HEK293T (cell line): ENCODE results near the gene PLXDC1.

ENCODE experiments used
- CTCF ChIA-PET: fragments of 350-600 bp; formaldehyde crosslinking; extraction: SDS; loops from one replicate; lab custom pipeline; 2021; ENCODE audit warnings: antibody characterized with exemption, inconsistent platforms; lab: Yijun Ruan, JAX
- POLR2A ChIA-PET: fragments of 350-600 bp; formaldehyde crosslinking; extraction: SDS; loops from one replicate; lab custom pipeline; 2020; ENCODE audit warnings: antibody characterized with exemption, inconsistent platforms; lab: Yijun Ruan, JAX
- DNase-seq: peaks from one replicate; pipeline ENCODE4 v3.0.0; 2012; ENCODE audit warnings: mixed read lengths; ENCODE audit errors: extremely low spot score
- ARNT ChIP-seq: fragments of 450-650 bp; IDR thresholded peaks from 2 replicates; pipeline ENCODE4 v1.6.1; 2017; ENCODE audit warnings: mild to moderate bottlenecking
- BHLHE40 ChIP-seq: fragments of 450-650 bp; IDR thresholded peaks from 2 replicates; pipeline ENCODE4 v1.6.1; 2016; ENCODE audit warnings: mild to moderate bottlenecking, moderate library complexity, borderline replicate concordance
- CTBP1 ChIP-seq: fragments of 450-650 bp; IDR thresholded peaks from 2 replicates; pipeline ENCODE4 v1.6.1; 2016; ENCODE audit warnings: borderline replicate concordance
- ELF4 ChIP-seq: fragments of 450-650 bp; IDR thresholded peaks from 2 replicates; pipeline ENCODE4 v1.6.1; 2017; ENCODE audit warnings: antibody characterized with exemption
- FOXA1 ChIP-seq: fragments of 450-650 bp; IDR thresholded peaks from 2 replicates; pipeline ENCODE4 v1.6.1; 2016; ENCODE audit warnings: mild to moderate bottlenecking
- FOXK2 ChIP-seq: fragments of 450-650 bp; IDR thresholded peaks from 2 replicates; pipeline ENCODE4 v1.6.1; 2016; ENCODE audit warnings: mild to moderate bottlenecking
- FOXM1 ChIP-seq: fragments of 450-650 bp; IDR thresholded peaks from 2 replicates; pipeline ENCODE4 v1.6.1; 2017; ENCODE audit warnings: mild to moderate bottlenecking, borderline replicate concordance
- HDGF ChIP-seq: fragments of 450-650 bp; IDR thresholded peaks from 2 replicates; pipeline ENCODE4 v1.6.1; 2017; ENCODE audit warnings: antibody characterized with exemption, borderline replicate concordance
- L3MBTL2 ChIP-seq: fragments of 450-650 bp; conservative IDR thresholded peaks from 2 replicates; pipeline ENCODE4 v1.6.1; 2016; ENCODE audit warnings: mild to moderate bottlenecking
- LEF1 ChIP-seq: fragments of 450-650 bp; IDR thresholded peaks from 2 replicates; pipeline ENCODE4 v1.6.1; 2017; ENCODE audit warnings: mild to moderate bottlenecking, borderline replicate concordance
- NFRKB ChIP-seq: fragments of 450-650 bp; IDR thresholded peaks from 2 replicates; pipeline ENCODE4 v1.6.1; 2016; ENCODE audit warnings: mild to moderate bottlenecking, moderate library complexity
- SP1 ChIP-seq: fragments of 450-650 bp; IDR thresholded peaks from 2 replicates; pipeline ENCODE4 v1.6.1; 2017
- SUZ12 ChIP-seq: fragments of 450-650 bp; IDR thresholded peaks from 2 replicates; pipeline ENCODE4 v1.6.1; 2016; ENCODE audit warnings: mild to moderate bottlenecking
- TARDBP ChIP-seq: fragments of 450-650 bp; IDR thresholded peaks from 2 replicates; pipeline ENCODE4 v1.6.1; 2016
- ZNF384 ChIP-seq: fragments of 450-650 bp; IDR thresholded peaks from 2 replicates; pipeline ENCODE4 v1.6.1; 2016
- TF ChIP-seq, protein P1 (sequence below): fragments of 450-650 bp; IDR thresholded peaks from 2 replicates; pipeline ENCODE4 v1.6.1; 2016

PLXDC1 gene

DNA sequence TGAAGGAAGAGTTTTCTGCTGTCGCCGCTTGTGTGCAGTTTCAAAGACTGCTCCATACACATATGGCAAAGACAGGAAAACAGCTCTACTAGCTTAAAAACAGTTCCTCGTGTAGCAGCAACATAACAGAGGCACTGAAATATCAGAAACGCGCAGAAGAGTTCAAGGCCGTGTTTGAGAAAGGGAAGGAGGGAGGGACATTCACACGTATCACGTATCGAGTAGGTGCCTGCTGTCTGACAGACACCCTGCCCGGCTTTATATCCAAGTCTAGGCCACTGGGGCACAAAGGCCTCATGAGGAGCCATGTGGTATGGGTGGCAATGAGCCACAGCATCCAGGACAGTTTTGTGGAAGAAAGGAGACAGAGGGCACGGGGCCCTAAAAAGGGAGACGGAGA is 50.3 kb downstream of the PLXDC1 start:
- no peak for DNase-seq
- POLR2A ChIA-PET, result no interaction called here

DNA sequence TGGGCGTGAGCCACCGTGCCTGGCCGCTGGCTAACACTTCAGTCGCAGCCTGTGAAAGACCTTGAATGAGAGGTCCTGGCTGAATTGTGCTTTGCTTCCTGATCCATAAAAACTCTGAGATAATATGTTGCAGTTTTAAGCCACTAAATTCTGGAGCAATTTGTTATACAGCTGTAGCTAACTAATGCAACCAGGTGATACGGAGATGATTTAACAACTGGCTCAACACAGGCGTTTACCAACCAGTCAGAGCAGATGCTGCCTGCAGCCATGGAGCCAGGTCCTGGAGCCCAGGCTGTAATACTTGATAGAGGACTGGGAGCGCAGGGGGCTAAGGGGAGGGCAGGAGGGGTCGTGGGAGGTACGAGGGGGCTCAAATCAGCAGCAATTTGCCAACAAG is 50.9 kb downstream of the PLXDC1 start:
- no peak for TF ChIP-seq HDGF
- no peak for TF ChIP-seq FOXM1
- no peak for TF ChIP-seq SUZ12
- TF ChIP-seq LEF1, result no peak
- TF ChIP-seq BHLHE40, result no peak
- DNase-seq, result no peak
- CTCF ChIA-PET, result no interaction called here
- POLR2A ChIA-PET, result no interaction called here

More for the DNA sequence above, 50.3 kb downstream of the PLXDC1 start:
- TF ChIP-seq SUZ12 (no peak), FOXK2 (no peak), TARDBP (no peak), ZNF384 (no peak), L3MBTL2 (no peak), NFRKB (no peak), FOXM1 (no peak), CTBP1 (no peak), SP1 (no peak), HDGF (no peak), ELF4 (no peak), LEF1 (no peak), FOXA1 (no peak), ARNT (no peak)
- TF ChIP-seq, protein P1, sequence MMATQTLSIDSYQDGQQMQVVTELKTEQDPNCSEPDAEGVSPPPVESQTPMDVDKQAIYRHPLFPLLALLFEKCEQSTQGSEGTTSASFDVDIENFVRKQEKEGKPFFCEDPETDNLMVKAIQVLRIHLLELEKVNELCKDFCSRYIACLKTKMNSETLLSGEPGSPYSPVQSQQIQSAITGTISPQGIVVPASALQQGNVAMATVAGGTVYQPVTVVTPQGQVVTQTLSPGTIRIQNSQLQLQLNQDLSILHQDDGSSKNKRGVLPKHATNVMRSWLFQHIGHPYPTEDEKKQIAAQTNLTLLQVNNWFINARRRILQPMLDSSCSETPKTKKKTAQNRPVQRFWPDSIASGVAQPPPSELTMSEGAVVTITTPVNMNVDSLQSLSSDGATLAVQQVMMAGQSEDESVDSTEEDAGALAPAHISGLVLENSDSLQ, result no peak
- CTCF ChIA-PET, result no interaction called here

DNA sequence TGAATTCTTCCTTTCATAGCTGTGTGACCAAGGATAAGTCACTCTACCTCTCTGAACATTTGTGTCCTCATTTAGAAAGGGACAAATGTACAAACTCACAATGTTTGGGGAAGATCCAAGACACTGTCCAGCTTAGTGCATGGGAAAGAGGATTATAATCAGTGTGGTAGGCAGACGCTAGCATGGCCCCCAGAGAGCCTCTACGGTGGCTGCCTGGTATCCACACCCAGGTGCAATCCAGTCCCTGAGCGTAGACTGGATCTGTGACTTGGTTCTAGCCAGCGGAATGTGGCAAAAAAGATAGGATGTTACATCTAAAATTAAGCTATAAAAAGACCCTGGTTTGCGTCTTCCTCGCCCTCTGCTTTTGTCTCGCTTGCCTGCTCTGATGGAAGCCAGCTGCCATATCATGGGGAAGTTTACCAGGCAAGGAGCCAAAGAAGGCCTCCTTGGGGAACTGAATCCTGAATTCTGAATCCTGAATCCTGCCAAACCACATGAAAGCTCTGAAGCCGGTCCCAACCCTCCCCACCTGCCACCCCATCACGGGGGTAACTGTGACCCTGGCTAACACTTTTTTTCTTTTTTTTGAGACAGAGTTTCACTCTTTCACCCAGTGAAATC is 51.7 kb downstream of the PLXDC1 start:
- POLR2A ChIA-PET, result no interaction called here
- DNase-seq, result no peak
- CTCF ChIA-PET, result interaction anchor here (0.6 to 0.7 kb wide), 3 partner anchors 15 to 535 kb away, joined by 3 to 4 read pairs (median 3); no protein-coding TSS in a partner anchor
- TF ChIP-seq FOXK2, result no peak

DNA sequence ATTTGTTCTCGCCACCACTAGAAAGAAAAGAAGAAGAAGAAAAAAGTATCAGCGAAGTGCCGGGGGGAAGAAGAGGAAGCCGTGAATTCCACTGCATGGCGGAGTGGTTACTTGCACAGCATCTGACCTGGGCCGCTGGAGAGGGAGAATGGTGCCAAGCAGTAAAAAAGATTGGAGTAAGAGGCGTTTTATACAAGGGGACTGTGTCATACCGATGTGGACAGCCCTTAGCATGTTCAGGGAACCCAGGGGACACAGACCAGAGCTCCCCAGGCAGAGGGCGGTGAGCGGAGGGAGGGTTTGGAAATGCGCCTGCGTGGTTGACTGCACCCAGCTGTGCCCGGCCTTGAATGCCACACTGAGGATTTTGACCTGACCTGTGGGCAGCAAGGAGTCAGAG is 52.8 kb downstream of the PLXDC1 start:
- DNase-seq, result no peak
- CTCF ChIA-PET, result no interaction called here
- no peak for TF ChIP-seq LEF1
- TF ChIP-seq BHLHE40, result no peak
- TF ChIP-seq, protein P1, result no peak
- no peak for TF ChIP-seq ARNT
- no peak for TF ChIP-seq FOXA1
- TF ChIP-seq SUZ12, result no peak
- TF ChIP-seq L3MBTL2, result no peak
- no peak for TF ChIP-seq TARDBP
- TF ChIP-seq CTBP1, result no peak
- TF ChIP-seq FOXM1, result no peak
- no peak for TF ChIP-seq HDGF
- no peak for TF ChIP-seq SP1
- TF ChIP-seq NFRKB, result no peak
- TF ChIP-seq ZNF384, result no peak
- TF ChIP-seq ELF4, result no peak
- no peak for TF ChIP-seq FOXK2

DNA sequence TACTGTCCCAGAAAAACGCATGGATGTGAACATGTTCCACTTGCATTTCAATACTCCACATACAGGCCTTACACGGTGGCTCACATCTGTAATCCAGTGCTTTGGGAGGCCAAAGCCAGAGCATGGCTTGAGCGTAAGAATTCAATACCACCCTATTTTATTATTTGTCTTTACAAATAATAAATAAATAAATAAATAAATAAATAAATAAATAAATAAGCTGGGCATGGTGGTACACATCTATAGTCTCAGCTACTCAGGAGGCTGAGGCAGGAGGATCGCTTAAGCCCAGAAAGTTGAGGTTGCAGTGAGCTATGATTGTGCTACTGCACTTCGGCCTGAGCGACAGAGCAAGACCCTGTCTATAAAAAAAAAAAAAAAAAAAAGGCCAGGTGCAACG is 53.9 kb downstream of the PLXDC1 start:
- DNase-seq, result no peak
- ChIA-PET CTCF (no interaction called here), POLR2A (interaction anchor here (0.8 kb wide), 1 partner anchor 14 kb away, joined by 3 read pairs; no protein-coding TSS in a partner anchor)
- no peak for TF ChIP-seq CTBP1
- no peak for TF ChIP-seq ARNT
- no peak for TF ChIP-seq L3MBTL2
- no peak for TF ChIP-seq FOXA1
- no peak for TF ChIP-seq LEF1
- TF ChIP-seq BHLHE40, result no peak
- no peak for TF ChIP-seq HDGF
- no peak for TF ChIP-seq ZNF384

More for the DNA sequence above, 52.8 kb downstream of the PLXDC1 start:
- POLR2A ChIA-PET, result no interaction called here

DNA sequence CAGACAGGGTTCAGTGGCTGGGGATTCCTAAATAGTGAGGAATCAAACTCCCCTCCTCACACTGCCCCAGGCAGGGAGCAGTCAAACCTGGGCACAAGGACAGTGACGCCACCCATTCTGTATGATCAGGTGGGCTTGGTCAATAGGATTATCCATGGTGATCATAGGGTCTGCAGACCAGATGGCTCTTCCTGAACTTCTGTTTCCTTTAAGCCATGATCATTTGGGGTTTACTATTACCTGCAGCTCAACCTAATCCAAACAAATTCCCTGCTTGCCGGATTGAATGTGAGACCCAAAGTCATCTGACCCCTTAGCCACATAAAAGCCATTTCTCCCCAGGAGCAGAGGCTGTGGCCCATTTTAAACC is 54.3 kb downstream of the PLXDC1 start:
- DNase-seq, result no peak
- ChIA-PET CTCF (no interaction called here), POLR2A (no interaction called here)
- TF ChIP-seq, protein P1, result no peak
- no peak for TF ChIP-seq NFRKB
- TF ChIP-seq ARNT, result no peak
- TF ChIP-seq CTBP1, result no peak
- TF ChIP-seq TARDBP, result no peak
- no peak for TF ChIP-seq HDGF
- TF ChIP-seq BHLHE40, result no peak
- TF ChIP-seq FOXK2, result no peak
- TF ChIP-seq FOXM1, result no peak
- TF ChIP-seq L3MBTL2, result no peak
- TF ChIP-seq ELF4, result no peak
- TF ChIP-seq FOXA1, result no peak
- no peak for TF ChIP-seq ZNF384
- no peak for TF ChIP-seq SUZ12
- TF ChIP-seq LEF1, result no peak
- TF ChIP-seq SP1, result no peak
